ENCODE measurements around the gene LNPK. TPM values are rescaled to one million over a fixed set of nuclear protein-coding genes. Genes with fewer than 3 reads are reported as not detected.

Gene LNPK
- total RNA-seq, 1 donor from 2014 or later: 34.2 TPM

DNA sequence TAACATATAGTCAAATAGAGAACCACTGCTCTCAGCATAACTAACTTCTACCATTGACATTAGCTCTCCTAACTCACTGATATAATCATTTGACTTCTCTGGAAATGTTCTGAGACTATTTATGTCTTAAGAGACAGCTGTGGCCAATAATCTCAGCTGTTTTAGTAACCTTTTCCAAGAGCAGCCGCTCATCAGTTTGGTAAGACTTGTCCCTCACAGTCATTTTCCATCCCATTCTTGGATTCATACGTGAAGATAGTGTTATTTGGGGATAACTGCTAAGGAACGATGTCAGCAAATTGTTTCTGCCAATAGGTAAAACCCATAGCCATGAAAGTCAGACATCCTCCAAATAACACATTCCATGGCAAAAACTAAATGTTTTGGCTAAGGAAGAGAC, 127.8 kb downstream of the LNPK start:
- no peak for DNase-seq (ENCODE audit: low read depth, low spot score)
- H3K4me1 Mint-ChIP-seq: no peaks in the 10 kb centered on the region
- H3K36me3 Mint-ChIP-seq (ENCODE audit: low read depth): no peaks in the 10 kb centered on the region
- no peak overlapping the region for H3K27ac Mint-ChIP-seq (ENCODE audit: unreplicated experiment)
- H3K9me3 Mint-ChIP-seq: peaks cover under 1% of the 10 kb centered on the region
- TF ChIP-seq, protein P1, sequence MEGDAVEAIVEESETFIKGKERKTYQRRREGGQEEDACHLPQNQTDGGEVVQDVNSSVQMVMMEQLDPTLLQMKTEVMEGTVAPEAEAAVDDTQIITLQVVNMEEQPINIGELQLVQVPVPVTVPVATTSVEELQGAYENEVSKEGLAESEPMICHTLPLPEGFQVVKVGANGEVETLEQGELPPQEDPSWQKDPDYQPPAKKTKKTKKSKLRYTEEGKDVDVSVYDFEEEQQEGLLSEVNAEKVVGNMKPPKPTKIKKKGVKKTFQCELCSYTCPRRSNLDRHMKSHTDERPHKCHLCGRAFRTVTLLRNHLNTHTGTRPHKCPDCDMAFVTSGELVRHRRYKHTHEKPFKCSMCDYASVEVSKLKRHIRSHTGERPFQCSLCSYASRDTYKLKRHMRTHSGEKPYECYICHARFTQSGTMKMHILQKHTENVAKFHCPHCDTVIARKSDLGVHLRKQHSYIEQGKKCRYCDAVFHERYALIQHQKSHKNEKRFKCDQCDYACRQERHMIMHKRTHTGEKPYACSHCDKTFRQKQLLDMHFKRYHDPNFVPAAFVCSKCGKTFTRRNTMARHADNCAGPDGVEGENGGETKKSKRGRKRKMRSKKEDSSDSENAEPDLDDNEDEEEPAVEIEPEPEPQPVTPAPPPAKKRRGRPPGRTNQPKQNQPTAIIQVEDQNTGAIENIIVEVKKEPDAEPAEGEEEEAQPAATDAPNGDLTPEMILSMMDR (conservative IDR thresholded peaks at IDR 0.05): no peak
- H3K4me3 Mint-ChIP-seq: no peak overlapping the region
- H3K27me3 Mint-ChIP-seq (ENCODE audit: low read depth): peaks cover 3% of the 10 kb centered on the region

Other genes starting within 250 kb of the LNPK start
- 0.43 and 0.44 TPM in 2 replicates for gene EVX2, start 81.7 kb upstream of the LNPK start, total RNA-seq
- not detected in 2 replicates for gene HOXD13, start 90.5 kb upstream of the LNPK start, total RNA-seq
- gene HOXD12, start 97.5 kb upstream of the LNPK start, total RNA-seq: not detected in 2 replicates
- not detected in 2 replicates for gene HOXD11, start 105.0 kb upstream of the LNPK start, total RNA-seq
- gene HOXD10, start 114.5 kb upstream of the LNPK start, total RNA-seq: not detected in 2 replicates
- gene HOXD9, start 120.5 kb upstream of the LNPK start, total RNA-seq: not detected in 2 replicates
- gene HOXD8, start 127.4 kb upstream of the LNPK start, total RNA-seq: not detected in 2 replicates
- 1.3 TPM in 2 replicates for gene HOXD4, start 149.3 kb upstream of the LNPK start, total RNA-seq
- 1.5 and 1.9 TPM in 2 replicates for gene HOXD3, start 155.0 kb upstream of the LNPK start, total RNA-seq
- gene HOXD1, start 186.4 kb upstream of the LNPK start, total RNA-seq: not detected in 2 replicates